Caco-2 (cell line): ENCODE results near the gene PAAF1. TPM values are rescaled to one million over a fixed set of nuclear protein-coding genes. Genes with fewer than 3 reads are reported as not detected.

ENCODE experiments used
- Bru-seq: library from RNA; stranded (reverse); fragments of 400-500 nt; gene quantifications from one replicate; lab custom pipeline; 2021; lab: Mats Ljungman, UMichigan
- BruChase-seq, 2 experiments: library from RNA; stranded (reverse); fragments of 400-500 nt; gene quantifications; one replicate each; lab custom pipeline; 2021; lab: Mats Ljungman, UMichigan
- BruUV-seq: library from RNA; stranded (reverse); fragments of 400-500 nt; replicated peaks from 2 replicates; lab custom pipeline; 2021; lab: Mats Ljungman, UMichigan
- CTCF ChIA-PET: fragments of 300-600 bp; sonication (Branson Sonifier 250); formaldehyde crosslinking; loops from one replicate; lab custom pipeline; 2022; ENCODE audit warnings: antibody characterized with exemption; lab: Charles Lee
- POLR2A ChIA-PET: fragments of 300-600 bp; sonication (Branson Sonifier 250); formaldehyde crosslinking; loops from one replicate; lab custom pipeline; 2022; ENCODE audit warnings: antibody characterized with exemption; lab: Charles Lee
- DNase-seq, 2 experiments: peaks; one replicate each; pipeline versions ENCODE4 v3.0.0 to v3.0.0-alpha.2; 2020 to 2022
- H3K27me3 ChIP-seq: replicated peaks from 2 replicates; pipeline ENCODE4 v1.6.0; 2011; ENCODE audit warnings: low read length; ENCODE audit not compliant: control insufficient read depth, insufficient read depth
- H3K36me3 ChIP-seq: 2 replicates; pipeline ENCODE4 v1.5.1; 2011; ENCODE audit warnings: low read length; ENCODE audit not compliant: control insufficient read depth, insufficient read depth
- H3K4me1 ChIP-seq: fragments of 250-450 bp; sonication (Bioruptor Pico); 2 replicates; pipeline ENCODE4 v1.5.1; 2020; ENCODE audit warnings: mild to moderate bottlenecking
- H3K4me3 ChIP-seq: 2 replicates; pipeline ENCODE4 v1.5.1; 2011; ENCODE audit warnings: low read depth, mild to moderate bottlenecking, control low read depth, low read length
- H3K9me3 ChIP-seq: fragments of 250-450 bp; sonication (Bioruptor Pico); 2 replicates; pipeline ENCODE4 v1.5.1; 2020; ENCODE audit warnings: mild to moderate bottlenecking, moderate library complexity
- H3K27ac Mint-ChIP-seq: one replicate; pipeline ENCODE4 v1.8.0; 2022; ENCODE audit warnings: mixed read lengths; ENCODE audit not compliant: unreplicated experiment
- H3K27me3 Mint-ChIP-seq: one replicate; pipeline ENCODE4 v1.8.0; 2022; ENCODE audit warnings: mixed read lengths; ENCODE audit not compliant: insufficient read depth, unreplicated experiment
- H3K36me3 Mint-ChIP-seq: one replicate; pipeline ENCODE4 v1.8.0; 2022; ENCODE audit warnings: mild to moderate bottlenecking, mixed read lengths; ENCODE audit not compliant: insufficient read depth, unreplicated experiment
- H3K4me1 Mint-ChIP-seq: one replicate; pipeline ENCODE4 v1.8.0; 2022; ENCODE audit warnings: low read depth, mixed read lengths; ENCODE audit not compliant: unreplicated experiment
- H3K4me3 Mint-ChIP-seq: one replicate; pipeline ENCODE4 v1.8.0; 2022; ENCODE audit warnings: mild to moderate bottlenecking, moderate library complexity, mixed read lengths; ENCODE audit not compliant: unreplicated experiment
- H3K9me3 Mint-ChIP-seq: one replicate; pipeline ENCODE4 v1.8.0; 2022; ENCODE audit warnings: mixed read lengths; ENCODE audit not compliant: unreplicated experiment
- CTCF ChIP-seq, 2 experiments: fragments of 200-600 bp in 1 of 2; IDR thresholded peaks; 1 replicate in 1 of 2; 2 replicates in 1 of 2; pipeline versions ENCODE4 v1.5.1 to v1.8.0; 2011 to 2022; ENCODE audit warnings: antibody characterized with exemption in 1 of 2, control low read depth in 1 of 2, inconsistent platforms in 1 of 2, low read depth in 1 of 2, low read length in 1 of 2, mild to moderate bottlenecking in 1 of 2, moderate library complexity in 1 of 2; ENCODE audit not compliant: insufficient read depth in 1 of 2, severe bottlenecking in 1 of 2, unreplicated experiment in 1 of 2
- intact Hi-C: fragments of 100-400 bp; cut with micrococcal nuclease; formaldehyde crosslinking; loops from one replicate; pipeline ENCODE4 v1.10.0; 2022; ENCODE audit not compliant: unreplicated experiment
- long read RNA-seq: library from polyadenylated mRNA; stranded (forward); transcript quantifications from one replicate; pipeline ENCODE4 v2.0.0, GENCODE V29; 2022
- total RNA-seq: library from RNA; stranded (reverse); gene quantifications from 2 replicates; pipeline ENCODE4 v1.2.3, GENCODE V29; 2022

Gene PAAF1
- total RNA-seq (51.6 and 53.4 TPM in 2 replicates), Bru-seq, nascent RNA (percentile 77 among the genes with signal in this experiment), BruChase-seq, experiment 1, labeled RNA remaining after a 2-hour chase (percentile 66 among the genes with signal in this experiment), BruChase-seq, experiment 2, labeled RNA remaining after a 6-hour chase (percentile 72 among the genes with signal in this experiment)
- long read RNA-seq, full-length matches to known transcripts = 192 of 244 reads
- long read RNA-seq, partial matches to known transcripts = 8 of 244 reads
- long read RNA-seq, other reads (novel, unspliced or antisense) = 44 of 244 reads

DNA sequence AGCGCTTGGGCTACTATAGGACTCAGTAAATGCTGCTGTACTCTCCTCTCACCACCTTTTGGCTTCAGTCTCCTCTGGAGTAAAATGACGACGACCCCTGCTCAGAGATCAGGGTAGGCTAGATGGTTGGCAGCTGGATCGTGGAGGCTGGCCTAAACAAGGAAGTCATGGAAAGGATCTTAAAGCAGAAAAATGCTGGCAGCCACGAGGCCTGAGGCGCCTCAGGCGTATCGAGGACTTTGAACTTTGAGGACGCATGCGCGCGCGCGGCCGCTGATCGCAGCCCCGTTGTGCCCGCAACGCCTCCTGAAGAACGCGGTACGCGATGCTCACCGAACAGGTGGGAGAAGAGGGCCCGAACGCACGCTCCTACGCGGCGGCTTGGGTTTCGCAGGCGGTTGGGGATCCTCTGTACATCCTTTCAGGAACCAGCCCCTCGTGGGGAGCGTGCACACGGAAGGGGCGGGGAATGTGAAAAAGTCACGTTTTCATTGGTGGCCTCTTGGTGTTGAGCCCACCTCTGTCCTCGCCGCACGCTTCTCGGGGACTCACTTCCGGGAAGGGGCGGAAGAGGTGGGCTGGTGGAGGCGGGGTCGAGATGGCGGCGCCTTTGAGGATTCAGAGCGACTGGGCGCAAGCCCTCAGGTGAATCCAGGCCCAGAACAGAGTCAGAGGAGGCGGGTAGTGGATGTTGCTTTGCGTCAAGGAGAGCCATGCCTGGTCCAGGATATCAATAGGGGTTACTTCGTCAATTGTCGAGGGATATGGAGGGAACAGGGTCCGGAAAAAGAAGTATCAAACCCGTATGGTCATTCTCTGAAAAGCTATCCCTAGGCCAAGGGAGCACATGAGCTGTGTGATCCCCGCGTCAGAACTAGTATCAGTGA is at the start of gene PAAF1, which contains the start of gene COA4:
Gene PAAF1 (plus strand): TSS at position 576 of the 887 bp plus-strand sequence. CDS start 23 bp downstream, at position 599.
Gene COA4 (minus strand): TSS at position 423 of the 887 bp plus-strand sequence. CDS start 3,468 bp downstream, outside the sequence.
- Mint-ChIP-seq H3K36me3 (peaks cover 56% of the 10 kb centered on the region), H3K9me3 (no peaks in the 10 kb centered on the region), H3K27me3 (no peaks in the 10 kb centered on the region), H3K4me1 (peaks cover 6% of the 10 kb centered on the region), H3K27ac (peak within 1 kb of the TSS; percentile 95), H3K4me3 (peak within 1 kb of the TSS; percentile 91)
- Histone ChIP-seq H3K9me3 (no peaks in the 10 kb centered on the region), H3K27me3 (no peaks in the 10 kb centered on the region), H3K36me3 (peaks cover 10% of the 10 kb centered on the region), H3K4me3 (peak within 1 kb of the TSS; percentile 62), H3K4me1 (peaks cover 23% of the 10 kb centered on the region)
- TF ChIP-seq CTCF (IDR thresholded peaks at IDR 0.05; ENCODE audit: insufficient read depth in 1 of 2, low read depth in 1 of 2, low read length in 1 of 2, severe bottlenecking in 1 of 2, unreplicated experiment in 1 of 2) = no peak
- ChIA-PET POLR2A (interaction anchor here (0.6 to 1.7 kb wide), 5 partner anchors 25 to 115 kb away, joined by 3 to 9 read pairs (median 6); partner anchors contain the start of gene MRPL48), CTCF (interaction anchor here (0.6 to 1.5 kb wide), 2 partner anchors 55 to 1268 kb away, joined by 3 to 5 read pairs; no protein-coding TSS in a partner anchor)
- peak; percentile 100 for DNase-seq
- BruUV-seq = no TSS peak
- intact Hi-C loops = loop anchor here (1.0 to 2.0 kb wide), 9 partner anchors 8 to 294 kb away; partner anchors contain the start of genes C2CD3, FAM168A, PPME1 and RAB6A

GRCh38 chr11:73830261-73830660 is 46.5 kb upstream of the PAAF1 start:
- intact Hi-C loops = no loop called here
- no peaks in the 10 kb centered on the region for H3K27me3 Mint-ChIP-seq
- Histone ChIP-seq H3K4me1 (no peaks in the 10 kb centered on the region), H3K36me3 (no peaks in the 10 kb centered on the region; the same call in none of the 2 replicates), H3K9me3 (no peaks in the 10 kb centered on the region), H3K4me3 (no peak overlapping the region), H3K27me3 (no peaks in the 10 kb centered on the region)
- no peak for DNase-seq
- no peaks in the 10 kb centered on the region for H3K9me3 Mint-ChIP-seq
- no TSS peak for BruUV-seq
- no peak overlapping the region for H3K27ac Mint-ChIP-seq
- no peak for TF ChIP-seq CTCF (IDR thresholded peaks at IDR 0.05; ENCODE audit: insufficient read depth in 1 of 2, low read depth in 1 of 2, low read length in 1 of 2, severe bottlenecking in 1 of 2, unreplicated experiment in 1 of 2)
- ChIA-PET POLR2A (no interaction called here), CTCF (no interaction called here)
- peaks cover 23% of the 10 kb centered on the region for H3K36me3 Mint-ChIP-seq
- H3K4me1 Mint-ChIP-seq = no peaks in the 10 kb centered on the region
- H3K4me3 Mint-ChIP-seq = no peak overlapping the region

GRCh38 chr11:73833067-73833466 is 43.7 kb upstream of the PAAF1 start:
- DNase-seq = no peak
- intact Hi-C loops = no loop called here
- Mint-ChIP-seq H3K4me3 (no peak overlapping the region), H3K36me3 (peaks cover 28% of the 10 kb centered on the region), H3K27ac (no peak overlapping the region), H3K27me3 (no peaks in the 10 kb centered on the region), H3K4me1 (no peaks in the 10 kb centered on the region), H3K9me3 (no peaks in the 10 kb centered on the region)
- POLR2A ChIA-PET = no interaction called here
- Histone ChIP-seq H3K27me3 (no peaks in the 10 kb centered on the region), H3K9me3 (no peaks in the 10 kb centered on the region), H3K36me3 (no peaks in the 10 kb centered on the region; the same call in 1 of the 2 replicates), H3K4me3 (no peak overlapping the region), H3K4me1 (no peaks in the 10 kb centered on the region)
- no TSS peak for BruUV-seq
- no peak for TF ChIP-seq CTCF (IDR thresholded peaks at IDR 0.05; ENCODE audit: insufficient read depth in 1 of 2, low read depth in 1 of 2, low read length in 1 of 2, severe bottlenecking in 1 of 2, unreplicated experiment in 1 of 2)
- CTCF ChIA-PET = no interaction called here
